HG03575 (cell line): ENCODE data around the gene TMEM219.

ENCODE experiments used
- ATAC-seq: cut with Tn5 transposase; IDR thresholded peaks from one replicate; pipeline ENCODE4 v1.9.1; 2021; ENCODE audit not compliant: unreplicated experiment, insufficient number of reproducible peaks, low FRiP score; ENCODE audit errors: extremely low read depth

Gene TMEM219

DNA sequence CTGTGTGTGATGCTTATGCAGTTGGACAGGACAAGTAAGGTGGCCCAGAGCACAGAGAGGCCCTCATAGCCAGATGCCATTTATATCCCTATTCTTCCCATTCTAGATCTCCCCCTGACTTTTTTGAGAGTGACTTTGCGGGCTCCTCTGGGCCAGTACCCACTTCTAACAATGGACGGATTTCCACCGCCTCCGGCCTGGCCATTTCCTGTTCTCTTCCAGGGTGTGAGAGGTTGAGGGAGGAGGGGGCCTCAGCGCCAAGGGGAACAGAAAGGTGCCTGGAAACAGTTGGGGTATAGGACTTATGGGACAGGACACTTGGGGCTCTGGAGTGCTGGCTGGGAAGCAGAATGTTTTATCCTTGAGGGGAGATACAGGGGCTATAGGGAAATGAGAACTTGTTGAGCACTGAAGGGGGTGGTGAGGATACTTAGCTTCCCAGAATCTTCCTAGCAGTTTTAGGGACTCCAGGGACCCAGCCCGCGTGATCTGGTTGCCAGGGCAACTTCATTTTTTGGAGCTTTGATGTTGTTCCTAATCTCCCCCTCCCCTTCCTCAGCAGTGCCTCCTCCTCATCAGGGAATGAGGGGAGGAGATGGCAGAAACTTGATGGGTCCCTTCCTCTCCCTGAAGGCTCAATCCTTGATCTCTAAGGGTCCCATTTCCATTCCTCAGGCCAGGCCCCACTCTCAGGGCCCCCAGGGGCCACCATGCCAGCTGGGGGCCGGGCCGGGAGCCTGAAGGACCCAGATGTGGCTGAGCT is 15.4 kb downstream of the TMEM219 start:
- no peak for ATAC-seq

- ATAC-seq, result no peak
Measured at GRCh38 chr16:29978081-29978480, 16.2 kb downstream of the TMEM219 start.

DNA sequence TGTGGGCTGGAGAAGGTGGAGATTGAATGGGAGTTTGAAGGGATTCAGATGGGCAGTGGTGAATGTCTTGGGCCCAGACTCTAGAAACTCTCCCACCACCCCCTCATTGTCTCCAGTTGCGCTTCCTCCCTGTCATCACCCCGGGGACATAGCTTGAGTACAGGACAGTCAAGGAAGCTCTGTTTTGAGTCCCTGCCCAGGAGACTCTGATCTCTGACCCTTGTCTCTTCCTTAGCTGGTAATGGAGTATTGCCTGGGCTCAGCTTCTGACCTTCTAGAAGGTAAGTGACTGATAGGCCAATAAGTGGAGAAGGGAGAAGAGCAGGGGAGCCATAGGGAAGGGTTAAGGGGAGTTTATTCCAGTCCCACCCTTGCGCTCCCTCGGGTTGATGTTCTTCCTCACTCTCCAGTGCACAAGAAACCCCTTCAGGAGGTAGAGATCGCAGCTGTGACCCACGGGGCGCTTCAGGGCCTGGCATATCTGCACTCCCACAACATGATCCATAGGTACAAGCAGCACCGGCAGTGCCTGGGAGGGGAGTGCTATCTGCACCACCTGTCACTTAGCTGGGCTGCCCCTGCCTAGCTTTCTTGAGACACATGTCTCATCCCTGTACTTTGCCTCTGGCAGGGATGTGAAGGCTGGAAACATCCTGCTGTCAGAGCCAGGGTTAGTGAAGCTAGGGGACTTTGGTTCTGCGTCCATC is 16.8 kb downstream of the TMEM219 start:
- no peak for ATAC-seq

DNA sequence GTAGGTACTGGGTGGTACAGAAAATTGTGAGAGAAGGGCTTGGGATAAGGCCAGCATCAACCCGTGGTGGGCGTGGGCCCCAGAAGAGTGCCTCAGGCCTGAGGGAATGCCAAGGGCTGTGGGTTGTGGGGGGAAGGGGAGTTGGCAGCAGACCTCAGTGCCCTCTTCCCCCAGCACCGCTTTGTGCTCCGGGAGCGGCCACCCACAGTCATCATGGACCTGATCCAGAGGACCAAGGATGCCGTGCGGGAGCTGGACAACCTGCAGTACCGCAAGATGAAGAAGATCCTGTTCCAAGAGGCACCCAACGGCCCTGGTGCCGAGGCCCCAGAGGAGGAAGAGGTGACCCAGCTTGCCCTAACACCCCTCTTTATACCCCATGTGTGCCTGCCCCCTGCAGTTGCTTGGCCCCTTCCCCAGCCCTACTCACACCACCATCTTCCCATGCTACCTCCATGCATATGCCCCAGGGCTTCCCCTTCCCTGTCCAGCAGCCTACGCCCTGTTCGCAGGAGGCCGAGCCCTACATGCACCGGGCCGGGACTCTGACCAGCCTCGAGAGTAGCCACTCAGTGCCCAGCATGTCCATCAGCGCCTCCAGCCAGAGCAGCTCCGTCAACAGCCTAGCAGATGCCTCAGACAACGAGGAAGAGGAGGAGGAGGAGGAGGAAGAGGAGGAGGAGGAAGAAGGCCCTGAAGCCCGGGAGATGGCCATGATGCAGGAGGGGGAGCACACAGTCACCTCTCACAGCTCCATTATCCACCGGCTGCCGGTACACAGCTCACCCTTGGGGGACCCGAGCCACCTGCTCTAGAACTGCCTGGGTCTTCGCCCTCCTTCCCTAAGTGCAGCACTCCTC is 20.9 kb downstream of the TMEM219 start:
- ATAC-seq, result no peak

- no peak for ATAC-seq
Measured at GRCh38 chr16:29983420-29984136, 21.7 kb downstream of the TMEM219 start.

- no peak for ATAC-seq
Measured at GRCh38 chr16:29984137-29984763, 22.4 kb downstream of the TMEM219 start.

- no peak for ATAC-seq
Measured at GRCh38 chr16:29984764-29985147, 22.9 kb downstream of the TMEM219 start.

GRCh38 chr16:29985271-29985811 is 23.5 kb downstream of the TMEM219 start:
- no peak for ATAC-seq

DNA sequence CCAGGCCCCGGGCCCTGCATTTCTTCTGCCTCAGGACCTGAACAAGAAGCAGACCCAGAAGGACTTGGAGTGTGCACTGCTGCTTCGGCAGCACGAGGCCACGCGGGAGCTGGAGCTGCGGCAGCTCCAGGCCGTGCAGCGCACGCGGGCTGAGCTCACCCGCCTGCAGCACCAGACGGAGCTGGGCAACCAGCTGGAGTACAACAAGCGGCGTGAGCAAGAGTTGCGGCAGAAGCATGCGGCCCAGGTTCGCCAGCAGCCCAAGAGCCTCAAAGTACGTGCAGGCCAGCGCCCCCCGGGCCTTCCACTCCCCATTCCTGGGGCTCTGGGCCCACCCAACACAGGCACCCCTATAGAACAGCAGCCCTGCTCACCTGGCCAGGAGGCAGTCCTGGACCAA is 24.4 kb downstream of the TMEM219 start:
- ATAC-seq, result no peak

- ATAC-seq, result no peak
Measured at GRCh38 chr16:29986931-29987330, 25.1 kb downstream of the TMEM219 start.

DNA sequence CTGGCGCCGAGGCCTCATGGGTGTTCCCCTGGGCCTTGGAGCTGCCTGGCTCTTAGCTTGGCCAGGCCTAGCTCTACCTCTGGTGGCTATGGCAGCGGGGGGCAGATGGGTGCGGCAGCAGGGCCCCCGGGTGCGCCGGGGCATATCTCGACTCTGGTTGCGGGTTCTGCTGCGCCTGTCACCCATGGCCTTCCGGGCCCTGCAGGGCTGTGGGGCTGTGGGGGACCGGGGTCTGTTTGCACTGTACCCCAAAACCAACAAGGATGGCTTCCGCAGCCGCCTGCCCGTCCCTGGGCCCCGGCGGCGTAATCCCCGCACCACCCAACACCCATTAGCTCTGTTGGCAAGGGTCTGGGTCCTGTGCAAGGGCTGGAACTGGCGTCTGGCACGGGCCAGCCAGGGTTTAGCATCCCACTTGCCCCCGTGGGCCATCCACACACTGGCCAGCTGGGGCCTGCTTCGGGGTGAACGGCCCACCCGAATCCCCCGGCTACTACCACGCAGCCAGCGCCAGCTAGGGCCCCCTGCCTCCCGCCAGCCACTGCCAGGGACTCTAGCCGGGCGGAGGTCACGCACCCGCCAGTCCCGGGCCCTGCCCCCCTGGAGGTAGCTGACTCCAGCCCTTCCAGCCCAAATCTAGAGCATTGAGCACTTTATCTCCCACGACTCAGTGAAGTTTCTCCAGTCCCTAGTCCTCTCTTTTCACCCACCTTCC is 25.6 kb downstream of the TMEM219 start:
- ATAC-seq, result no peak

- no peak for ATAC-seq
Measured at GRCh38 chr16:29988346-29989075, 26.6 kb downstream of the TMEM219 start.

GRCh38 chr16:29989111-29989858 is 27.4 kb downstream of the TMEM219 start:
- no peak for ATAC-seq

DNA sequence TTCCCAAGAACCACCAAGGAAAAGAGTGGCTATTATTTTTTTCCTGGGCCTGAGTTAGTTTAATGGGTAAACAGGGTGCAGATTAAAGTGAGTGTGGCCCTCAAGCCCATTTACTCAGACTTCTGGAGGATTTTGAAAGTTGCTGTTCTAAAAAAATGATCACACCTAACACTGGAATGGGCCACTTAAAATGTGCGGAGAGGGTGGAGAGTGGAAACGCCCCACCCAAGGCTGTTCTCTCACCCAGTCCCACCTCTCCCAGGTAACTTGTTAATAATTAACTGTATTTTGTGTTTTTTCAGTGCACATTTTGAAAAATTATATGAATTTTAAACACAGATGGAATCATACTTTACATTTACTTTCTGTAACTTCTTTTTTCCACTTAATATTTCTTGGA is 28.2 kb downstream of the TMEM219 start:
- no peak for ATAC-seq

GRCh38 chr16:29990883-29991570 is 29.1 kb downstream of the TMEM219 start:
- ATAC-seq, result no peak

DNA sequence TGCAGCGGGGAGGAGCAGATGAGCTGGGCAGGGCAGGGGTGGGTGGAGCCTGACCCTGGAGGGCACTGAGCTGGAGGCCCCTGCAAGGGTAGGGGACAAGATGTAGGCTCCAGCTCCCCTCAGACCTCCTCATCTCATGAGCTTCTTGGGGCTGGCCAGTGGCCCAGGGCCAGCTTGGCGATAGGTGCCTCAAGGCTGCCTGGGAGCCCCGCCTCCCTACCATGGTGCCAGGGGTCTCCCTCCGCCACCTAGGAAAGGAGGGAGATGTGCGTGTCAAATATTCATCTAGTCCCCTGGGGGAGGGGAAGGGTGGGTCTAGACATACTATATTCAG is 29.7 kb downstream of the TMEM219 start:
- ATAC-seq, result no peak
